PC-3 (cell line): Measurements from ENCODE around the gene RCN1.

Experiments used
- CTCF ChIP-seq: fragments of 300-600 bp; sonication (generic); conservative IDR thresholded peaks from 2 replicates; pipeline ENCODE4 v1.5.1; 2017; ENCODE audit warnings: antibody characterized with exemption, low read depth, mild to moderate bottlenecking, low read length
- EZH2 ChIP-seq: fragments of 300-600 bp; sonication (generic); IDR thresholded peaks from one replicate; pipeline ENCODE4 v1.6.1; 2017; ENCODE audit warnings: antibody characterized with exemption, mild to moderate bottlenecking, low read length; ENCODE audit not compliant: unreplicated experiment
- EZH2phosphoT487 ChIP-seq: fragments of 300-600 bp; sonication (generic); IDR thresholded peaks from 2 replicates; pipeline ENCODE4 v1.6.1; 2018; ENCODE audit warnings: mild to moderate bottlenecking, antibody characterized with exemption, low read length, borderline replicate concordance

GRCh38 chr11:32101791-32102190 is 10.9 kb downstream of the RCN1 start:
- TF ChIP-seq CTCF (no peak), EZH2 (no peak), EZH2phosphoT487 (no peak)
